ENCODE data around the gene NEAT1. TPM values are rescaled to one million over a fixed set of nuclear protein-coding genes. Genes with fewer than 3 reads are reported as not detected.
"Not testable (repeated sequence)": the region's sequence is repeated elsewhere in the genome, so short reads cannot be mapped to it uniquely, and the experiment has no call there.

NEAT1 gene
- total RNA-seq, 4 donors from 2014 or later, result 24.1 to 472 (median 32.8) TPM

DNA sequence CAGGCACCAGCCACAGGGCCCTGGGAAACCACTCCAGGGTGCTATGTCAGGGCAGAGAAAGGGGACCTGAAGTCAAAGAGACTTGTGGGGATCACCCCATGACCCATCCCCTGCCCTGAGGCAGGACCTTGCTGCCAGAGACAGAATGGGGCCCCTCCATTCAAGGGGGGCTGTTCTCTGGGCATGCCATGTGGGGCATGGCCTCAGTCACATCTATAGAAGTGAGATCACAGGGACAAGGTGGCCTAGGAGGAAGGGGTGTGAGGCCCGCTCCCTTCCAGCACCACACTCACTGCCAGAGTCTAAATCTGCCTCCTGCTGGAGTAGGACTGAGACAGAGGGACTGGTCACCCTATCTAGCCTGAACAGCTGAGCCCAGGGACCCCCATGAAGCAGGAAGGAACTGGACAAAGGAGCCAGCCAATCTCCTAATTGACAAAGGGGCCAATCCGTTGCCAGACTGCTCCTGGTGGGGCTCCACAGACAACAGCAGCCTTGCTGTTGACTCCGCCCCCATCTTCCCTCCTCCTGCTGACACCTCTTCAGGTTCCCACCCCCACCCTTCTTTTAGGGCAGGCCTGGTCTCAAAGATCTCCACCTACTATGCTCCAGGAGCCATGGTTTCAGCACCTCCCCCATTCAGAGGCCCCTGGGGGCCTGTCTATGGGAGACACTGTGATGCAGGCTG is 26.0 kb downstream of the NEAT1 start:
- DNase-seq, result peak in 1 of 2 donors; percentile 75
- intact Hi-C loops (cut with DNase I; ENCODE audit: low total_unique reads), result no loop called here
- H3K27ac ChIP-seq, result peak overlapping the region; percentile 98 to 100 (median 100)

DNA sequence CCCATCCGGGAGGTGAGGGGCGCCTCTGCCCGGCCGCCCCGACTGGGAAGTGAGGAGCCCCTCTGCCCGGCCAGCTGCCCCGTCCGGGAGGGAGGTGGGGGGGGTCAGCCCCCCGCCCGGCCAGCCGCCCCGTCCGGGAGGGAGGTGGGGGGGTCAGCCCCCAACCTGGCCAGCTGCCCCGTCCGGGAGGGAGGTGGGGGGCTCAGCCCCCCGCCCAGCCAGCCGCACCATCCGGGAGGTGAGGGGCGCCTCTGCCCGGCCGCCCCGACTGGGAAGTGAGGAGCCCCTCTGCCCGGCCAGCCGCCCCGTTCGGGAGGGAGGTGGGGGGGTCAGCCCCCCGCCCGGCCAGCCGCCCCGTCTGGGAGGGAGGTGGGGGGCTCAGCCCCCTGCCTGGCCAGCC is 28.7 kb downstream of the NEAT1 start:
- intact Hi-C loops (cut with DNase I; ENCODE audit: low total_unique reads); DNase-seq; H3K4me3 ChIP-seq; H3K27ac ChIP-seq; ATAC-seq; H3K36me3 ChIP-seq; H3K9me3 ChIP-seq; H3K27me3 ChIP-seq; in situ Hi-C loops (cut with MboI; ENCODE audit: low sequenced_read_pairs in 4 of 4): not testable (repeated sequence)
- peaks cover 12 to 14% of the 10 kb centered on the region in 2 donors for H3K4me1 ChIP-seq

More for the DNA sequence above, 26.0 kb downstream of the NEAT1 start:
- peak; percentile 6 to 13 for ATAC-seq
- H3K9me3 ChIP-seq, result no peaks in the 10 kb centered on the region
- in situ Hi-C loops (cut with MboI; ENCODE audit: low sequenced_read_pairs in 4 of 4), result no loop called here
- no peak overlapping the region for H3K4me3 ChIP-seq
- no peaks in the 10 kb centered on the region for H3K27me3 ChIP-seq
- TF ChIP-seq, protein P1, sequence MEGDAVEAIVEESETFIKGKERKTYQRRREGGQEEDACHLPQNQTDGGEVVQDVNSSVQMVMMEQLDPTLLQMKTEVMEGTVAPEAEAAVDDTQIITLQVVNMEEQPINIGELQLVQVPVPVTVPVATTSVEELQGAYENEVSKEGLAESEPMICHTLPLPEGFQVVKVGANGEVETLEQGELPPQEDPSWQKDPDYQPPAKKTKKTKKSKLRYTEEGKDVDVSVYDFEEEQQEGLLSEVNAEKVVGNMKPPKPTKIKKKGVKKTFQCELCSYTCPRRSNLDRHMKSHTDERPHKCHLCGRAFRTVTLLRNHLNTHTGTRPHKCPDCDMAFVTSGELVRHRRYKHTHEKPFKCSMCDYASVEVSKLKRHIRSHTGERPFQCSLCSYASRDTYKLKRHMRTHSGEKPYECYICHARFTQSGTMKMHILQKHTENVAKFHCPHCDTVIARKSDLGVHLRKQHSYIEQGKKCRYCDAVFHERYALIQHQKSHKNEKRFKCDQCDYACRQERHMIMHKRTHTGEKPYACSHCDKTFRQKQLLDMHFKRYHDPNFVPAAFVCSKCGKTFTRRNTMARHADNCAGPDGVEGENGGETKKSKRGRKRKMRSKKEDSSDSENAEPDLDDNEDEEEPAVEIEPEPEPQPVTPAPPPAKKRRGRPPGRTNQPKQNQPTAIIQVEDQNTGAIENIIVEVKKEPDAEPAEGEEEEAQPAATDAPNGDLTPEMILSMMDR (IDR thresholded peaks at IDR 0.05 in 4 of 5, conservative IDR thresholded peaks at IDR 0.05 in 1 of 5), result peak in 1 of 5 experiments; percentile 8
- TF ChIP-seq POLR2A (IDR thresholded peaks at IDR 0.05), result peak in 1 of 2 donors; percentile 3
- H3K36me3 ChIP-seq, result no peaks in the 10 kb centered on the region
- H3K4me1 ChIP-seq, result peaks cover under 1 to 5% of the 10 kb centered on the region in 2 donors

DNA sequence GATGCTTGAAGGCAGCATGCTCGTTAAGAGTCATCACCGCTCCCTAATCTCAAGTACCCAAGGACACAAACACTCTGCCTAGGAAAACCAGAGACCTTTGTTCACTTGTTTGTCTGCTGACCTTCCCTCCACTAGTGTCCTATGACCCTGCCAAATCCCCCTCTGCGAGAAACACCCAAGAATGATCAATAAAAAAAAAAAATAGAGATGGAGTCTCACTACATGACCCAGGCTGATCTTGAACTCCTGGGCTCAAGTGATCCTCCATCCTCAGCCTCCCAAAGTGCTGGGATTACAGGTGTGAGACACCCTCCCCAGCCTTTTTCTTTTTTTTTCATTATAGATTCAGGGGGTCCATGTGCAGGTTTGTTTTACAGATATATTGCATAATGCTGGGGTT is 29.7 kb downstream of the NEAT1 start:
- Histone ChIP-seq H3K4me1 (peaks cover 12 to 16% of the 10 kb centered on the region in 2 donors), H3K27ac (peak overlapping the region; percentile 87 to 93 (median 90))
- intact Hi-C loops (cut with DNase I; ENCODE audit: low total_unique reads); DNase-seq; H3K4me3 ChIP-seq; H3K36me3 ChIP-seq; in situ Hi-C loops (cut with MboI; ENCODE audit: low sequenced_read_pairs in 4 of 4); ATAC-seq; H3K9me3 ChIP-seq; H3K27me3 ChIP-seq: not testable (repeated sequence)

DNA sequence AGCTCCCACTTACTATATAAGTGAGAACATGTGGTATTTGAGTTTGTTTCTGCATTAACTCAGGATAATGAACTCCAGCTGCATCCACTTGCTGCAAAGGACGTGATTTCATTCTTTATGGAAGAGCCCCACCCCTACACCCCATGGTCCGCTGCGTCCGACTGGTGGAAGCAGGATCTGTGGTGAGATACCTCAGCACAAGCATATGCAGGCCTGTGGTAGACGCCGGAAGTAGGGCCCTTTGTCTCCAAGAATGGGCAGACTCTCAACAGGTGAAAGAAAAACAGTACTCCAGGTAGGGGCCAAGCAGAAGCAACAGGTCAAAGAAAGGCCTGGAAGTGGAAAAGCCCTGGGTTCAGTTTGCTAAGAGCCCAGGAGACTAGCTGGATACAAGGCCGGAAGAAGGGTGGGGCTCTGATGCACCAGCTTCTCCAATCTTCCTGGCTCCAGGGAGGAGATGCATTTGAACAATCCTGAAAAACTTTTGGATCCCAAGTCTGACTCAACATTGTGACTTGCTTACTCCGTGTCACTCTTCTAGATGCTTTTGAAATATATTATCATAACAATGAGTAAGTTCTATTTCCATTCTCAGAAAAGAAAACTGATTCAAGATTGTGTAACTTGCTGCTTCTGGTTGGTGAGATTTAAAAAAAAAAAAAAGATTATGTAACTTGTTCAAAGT is 30.4 kb downstream of the NEAT1 start:
- peaks cover 12 to 16% of the 10 kb centered on the region in 2 donors for H3K4me1 ChIP-seq
- intact Hi-C loops (cut with DNase I; ENCODE audit: low total_unique reads) (no loop called here), in situ Hi-C loops (cut with MboI; ENCODE audit: low sequenced_read_pairs in 4 of 4) (no loop called here)
- no peaks in the 10 kb centered on the region for H3K9me3 ChIP-seq
- peak; percentile 12 to 16 for ATAC-seq
- H3K27ac ChIP-seq, result peak overlapping the region; percentile 87 to 93 (median 90)
- H3K36me3 ChIP-seq, result no peaks in the 10 kb centered on the region
- DNase-seq, result peak in 1 of 2 donors; percentile 52
- no peaks in the 10 kb centered on the region for H3K27me3 ChIP-seq
- no peak for TF ChIP-seq POLR2A (IDR thresholded peaks at IDR 0.05)
- TF ChIP-seq, protein P1 (IDR thresholded peaks at IDR 0.05 in 4 of 5, conservative IDR thresholded peaks at IDR 0.05 in 1 of 5), result no peak
- no peak overlapping the region for H3K4me3 ChIP-seq

DNA sequence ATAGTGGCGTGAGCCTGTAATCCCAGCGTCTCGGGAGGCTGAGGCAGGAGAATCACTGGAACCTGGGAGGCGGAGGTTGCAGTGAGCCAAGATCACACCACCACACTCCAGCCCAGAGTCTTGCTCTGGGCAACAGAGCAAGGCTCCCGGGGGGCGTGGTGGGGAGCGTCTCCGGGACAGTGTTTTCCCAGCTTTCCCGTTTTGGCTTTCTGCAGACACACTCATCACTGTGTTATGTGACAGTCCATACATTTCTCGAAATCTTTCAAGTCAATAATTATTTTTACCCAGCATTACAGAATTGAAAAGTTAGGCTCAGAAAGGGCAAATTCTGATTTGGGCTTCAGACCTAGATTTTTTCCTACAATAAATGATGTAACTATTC is 31.7 kb downstream of the NEAT1 start:
- Histone ChIP-seq H3K27ac (peak overlapping the region; percentile 87 to 93 (median 90)), H3K9me3 (no peaks in the 10 kb centered on the region), H3K4me1 (peaks cover 12 to 16% of the 10 kb centered on the region in 2 donors), H3K27me3 (no peaks in the 10 kb centered on the region), H3K4me3 (peak overlapping the region; percentile 55 to 74 (median 58)), H3K36me3 (no peaks in the 10 kb centered on the region)
- in situ Hi-C loops (cut with MboI; ENCODE audit: low sequenced_read_pairs in 4 of 4) (no loop called here), intact Hi-C loops (cut with DNase I; ENCODE audit: low total_unique reads) (loop anchor here (2.0 kb wide), 2 partner anchors 16 to 38 kb away; no protein-coding TSS in a partner anchor)
- TF ChIP-seq, protein P1 (IDR thresholded peaks at IDR 0.05 in 4 of 5, conservative IDR thresholded peaks at IDR 0.05 in 1 of 5), result no peak
- no peak for TF ChIP-seq POLR2A (IDR thresholded peaks at IDR 0.05)
- no peak for DNase-seq
- ATAC-seq, result no peak

Measured in gastrocnemius medialis (tissue), 4 donors.